GM12878 (cell line): Measurements from ENCODE around the gene MOV10L1. TPM values are rescaled to one million over a fixed set of nuclear protein-coding genes. Genes with fewer than 3 reads are reported as not detected.

Experiments used
- ATAC-seq: fragments of 200-7000 bp; cut with Tn5 transposase; 3 replicates; pipeline ENCODE4 v1.9.1; 2020; ENCODE audit warnings: mild to moderate bottlenecking, moderate library complexity
- BruUV-seq: library from RNA; stranded (reverse); fragments of 400-500 nt; replicated peaks from 2 replicates; lab custom pipeline; 2021; lab: Mats Ljungman, UMichigan
- CTCF ChIA-PET: fragments of 300-600 bp; sonication (Branson Sonifier 250); formaldehyde crosslinking; extraction: SDS; loops from one replicate; lab custom pipeline; 2021; ENCODE audit warnings: inconsistent platforms; lab: Yijun Ruan, JAX
- POLR2A ChIA-PET: fragments of 350-600 bp; formaldehyde crosslinking; extraction: SDS; loops from one replicate; lab custom pipeline; 2021; ENCODE audit warnings: inconsistent platforms; lab: Charles Lee
- RAD21 ChIA-PET: fragments of 300-600 bp; sonication (Branson Sonifier 250); formaldehyde crosslinking; loops from one replicate; lab custom pipeline; 2023; ENCODE audit warnings: antibody characterized with exemption; ENCODE audit not compliant: unreplicated experiment; lab: Charles Lee
- SMC1A ChIA-PET: fragments of 300-600 bp; sonication (Branson Sonifier 250); formaldehyde crosslinking; loops from one replicate; lab custom pipeline; 2023; ENCODE audit not compliant: unreplicated experiment, uncharacterized antibody; lab: Charles Lee
- DNase-seq: peaks from one replicate; pipeline ENCODE4 v3.0.0-alpha.2; 2011; ENCODE audit warnings: low read depth, low spot score
- FAIRE-seq: peaks from 3 replicates; lab custom pipeline; 2011; peaks lifted over from hg19 to GRCh38; lab: Jason Lieb, UNC
- H2AFZ ChIP-seq: 2 replicates; pipeline ENCODE4 v1.6.0; 2011; ENCODE audit warnings: low read depth, low read length, control low read depth; ENCODE audit not compliant: control insufficient read depth
- H3K27ac ChIP-seq: 2 replicates; pipeline ENCODE4 v1.5.1; 2011; ENCODE audit warnings: control low read depth; ENCODE audit not compliant: control insufficient read depth, insufficient read depth
- H3K27me3 ChIP-seq, 2 experiments: replicated peaks in 1 of 2; 2 replicates each; pipeline versions ENCODE4 v1.6.0 to v1.6.1; 2011; ENCODE audit warnings: low read length in 1 of 2; ENCODE audit not compliant: control insufficient read depth in 2 of 2, insufficient read depth in 2 of 2
- H3K36me3 ChIP-seq, 2 experiments: 2 replicates each; pipeline ENCODE4 v1.5.1; 2011; ENCODE audit warnings: low read length in 1 of 2; ENCODE audit not compliant: control insufficient read depth in 2 of 2, insufficient read depth in 2 of 2
- H3K4me1 ChIP-seq: 2 replicates; pipeline ENCODE4 v1.6.1; 2011; ENCODE audit warnings: mild to moderate bottlenecking, low read length, moderate library complexity, mixed read lengths; ENCODE audit not compliant: control insufficient read depth, insufficient read depth
- H3K4me2 ChIP-seq: 2 replicates; pipeline ENCODE4 v1.6.0; 2011; ENCODE audit warnings: control low read depth; ENCODE audit not compliant: control insufficient read depth, insufficient read depth
- H3K4me3 ChIP-seq: fragments of 200-600 bp; sonication (generic); 2 replicates; pipeline ENCODE4 v1.5.1; 2016
- H3K79me2 ChIP-seq: 2 replicates; pipeline ENCODE4 v1.6.0; 2011; ENCODE audit warnings: low read length; ENCODE audit not compliant: control insufficient read depth, insufficient read depth
- H3K9ac ChIP-seq: 2 replicates; pipeline ENCODE4 v1.8.0; 2011; ENCODE audit warnings: low read length, control low read depth, mixed read lengths; ENCODE audit not compliant: control insufficient read depth, insufficient read depth
- H3K9me3 ChIP-seq: replicated peaks from 3 replicates; pipeline ENCODE4 v1.5.1; 2011; ENCODE audit warnings: mild to moderate bottlenecking, low read length; ENCODE audit not compliant: control insufficient read depth, insufficient read depth
- H4K20me1 ChIP-seq: 2 replicates; pipeline ENCODE4 v1.6.0; 2011; ENCODE audit not compliant: control insufficient read depth, insufficient read depth
- CHD4 ChIP-seq: fragments of 200-600 bp; sonication (generic); IDR thresholded peaks from 2 replicates; pipeline ENCODE4 v1.6.1; 2016; ENCODE audit warnings: mild to moderate bottlenecking
- EGR1 ChIP-seq, 2 experiments: IDR thresholded peaks; 1 replicate in 1 of 2; 2 replicates in 1 of 2; pipeline ENCODE4 v1.6.1; 2011 to 2012; ENCODE audit warnings: low read depth in 2 of 2, low read length in 2 of 2, borderline replicate concordance in 1 of 2, mild to moderate bottlenecking in 1 of 2, moderate library complexity in 1 of 2
- IKZF1 ChIP-seq: fragments of 450-650 bp; conservative IDR thresholded peaks from 2 replicates; pipeline ENCODE4 v1.6.1; 2017; ENCODE audit warnings: antibody characterized with exemption, mild to moderate bottlenecking
- KDM1A ChIP-seq: fragments of 200-600 bp; sonication (generic); IDR thresholded peaks from 2 replicates; pipeline ENCODE4 v1.6.1; 2016; ENCODE audit warnings: borderline replicate concordance
- LARP7 ChIP-seq: fragments of 450-650 bp; IDR thresholded peaks from 2 replicates; pipeline ENCODE4 v1.6.1; 2017; ENCODE audit warnings: mild to moderate bottlenecking
- NFXL1 ChIP-seq: fragments of 450-650 bp; IDR thresholded peaks from 2 replicates; pipeline ENCODE4 v1.6.1; 2017; ENCODE audit warnings: antibody characterized with exemption, mild to moderate bottlenecking, borderline replicate concordance
- NFYA ChIP-seq: IDR thresholded peaks from 2 replicates; pipeline ENCODE4 v1.6.1; 2011; ENCODE audit warnings: low read depth, mild to moderate bottlenecking, low read length, improper control_type of control experiment, borderline replicate concordance
- RB1 ChIP-seq: fragments of 450-650 bp; formaldehyde crosslinking; IDR thresholded peaks from 2 replicates; pipeline ENCODE4 v1.6.1; 2017; ENCODE audit warnings: mild to moderate bottlenecking, borderline replicate concordance
- SMARCA5 ChIP-seq: fragments of 450-650 bp; IDR thresholded peaks from 2 replicates; pipeline ENCODE4 v1.6.1; 2017; ENCODE audit warnings: mild to moderate bottlenecking
- SREBF1 ChIP-seq: IDR thresholded peaks from 2 replicates; pipeline ENCODE4 v1.6.1; 2012; ENCODE audit warnings: mild to moderate bottlenecking, low read length
- STAT3 ChIP-seq: IDR thresholded peaks from 2 replicates; pipeline ENCODE4 v1.6.1; 2011; ENCODE audit warnings: low read depth, low read length, improper control_type of control experiment
- SUPT20H ChIP-seq: IDR thresholded peaks from 2 replicates; pipeline ENCODE4 v1.6.1; 2011; ENCODE audit warnings: low read depth, mild to moderate bottlenecking, low read length, moderate library complexity, borderline replicate concordance; ENCODE audit not compliant: control insufficient read depth
- WGBS: methylation state at CpG from one replicate; pipeline ENCODE4 v1.1.6; 2016; ENCODE audit warnings: low lambda C conversion rate; ENCODE audit not compliant: insufficient replicate concordance, insufficient coverage; ENCODE audit errors: missing lambda C conversion rate; 5-methylcytosine and 5-hydroxymethylcytosine counted together
- in situ Hi-C: fragments of 300-500 bp; cut with MboI; formaldehyde crosslinking; loops from 9 replicates; pipeline ENCODE4 v1.14.3; 2018; ENCODE audit warnings: mixed read lengths
- intact Hi-C: fragments of 100-400 bp; cut with micrococcal nuclease; formaldehyde crosslinking; loops from one replicate; pipeline ENCODE4 v1.14.2; 2022; ENCODE audit not compliant: unreplicated experiment
- polyA plus RNA-seq, 11 experiments: library from polyadenylated mRNA; depleted of rRNA in 4 of 11; unstranded in 6 of 11; stranded (reverse) in 5 of 11; fragments of >200 nt; fragmentation: Nextera tagmentation in 4 of 11; fragmentation: Illumina TruSeq in 1 of 11; extraction: Ambion mirVana in 4 of 11; extraction: Trizol in 1 of 11; gene quantifications; 1 replicate in 1 of 11; 2 replicates in 10 of 11; pipeline versions ENCODE4 v1.2.1 to v1.2.3, GENCODE V29; 2011 to 2016; ENCODE audit warnings: inconsistent platforms in 2 of 11, missing spikeins in 2 of 11, low read depth in 1 of 11
- total RNA-seq, 4 experiments: library from RNA; depleted of rRNA in 3 of 4; stranded (reverse); fragments of >200 nt in 3 of 4; fragmentation: Illumina TruSeq in 1 of 4; extraction: Trizol in 1 of 4; gene quantifications; 2 replicates each; pipeline versions ENCODE4 v1.2.1 to v1.2.3, GENCODE V29; 2013 to 2021
- TF ChIP-seq, protein P1 (sequence below): fragments of 450-650 bp; IDR thresholded peaks from 2 replicates; pipeline ENCODE4 v1.6.1; 2014; ENCODE audit warnings: mild to moderate bottlenecking
- TF ChIP-seq, protein P2 (sequence below): IDR thresholded peaks from 2 replicates; pipeline ENCODE4 v1.6.1; 2012; ENCODE audit warnings: improper control_type of control experiment, low read depth, low read length; ENCODE audit not compliant: insufficient replicate concordance

MOV10L1 gene
- total and polyA plus RNA-seq, 10 of the 15 experiments (the other 5 are each of a cell fraction or from before 2014, with no cell fraction given): 0.22 TPM; not detected in 9

DNA sequence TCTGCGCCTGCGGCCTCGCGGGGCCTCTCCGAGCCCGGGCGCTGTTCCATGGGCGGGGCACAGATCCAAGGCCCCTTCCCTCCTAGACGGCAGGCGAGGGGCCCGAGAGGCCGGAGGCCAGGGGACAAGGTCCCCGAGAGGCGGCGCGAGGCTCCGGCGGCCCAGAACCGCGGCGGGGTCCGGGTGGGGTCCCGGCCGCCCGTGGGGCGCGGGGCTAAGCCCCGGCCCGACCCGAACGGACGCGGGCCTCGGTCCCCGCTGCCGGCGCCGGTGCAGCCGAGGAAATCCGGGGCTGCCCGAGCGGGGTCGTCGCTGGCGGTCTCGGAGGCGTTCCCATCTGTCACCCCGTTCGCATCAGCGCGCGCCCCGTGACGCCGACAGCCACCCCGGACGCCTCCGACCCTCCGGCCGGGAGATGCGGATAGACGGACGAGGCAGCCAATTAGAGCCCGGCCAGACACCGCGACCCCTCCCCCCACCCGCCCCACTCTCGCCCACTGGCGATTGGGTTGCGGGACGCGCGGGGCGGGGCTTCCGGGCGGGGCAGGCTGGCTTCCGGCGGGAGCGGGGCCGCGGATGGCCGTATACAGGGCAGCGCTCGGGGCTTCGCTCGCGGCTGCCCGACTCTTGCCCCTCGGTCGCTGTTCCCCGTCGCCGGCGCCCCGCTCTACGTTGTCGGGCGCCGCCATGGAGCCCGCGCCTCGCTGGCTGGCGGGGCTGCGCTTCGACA is 110.8 kb downstream of the MOV10L1 start, which contains the start of gene SELENOO (continued):
- peak; percentile 58 for TF ChIP-seq IKZF1

DNA sequence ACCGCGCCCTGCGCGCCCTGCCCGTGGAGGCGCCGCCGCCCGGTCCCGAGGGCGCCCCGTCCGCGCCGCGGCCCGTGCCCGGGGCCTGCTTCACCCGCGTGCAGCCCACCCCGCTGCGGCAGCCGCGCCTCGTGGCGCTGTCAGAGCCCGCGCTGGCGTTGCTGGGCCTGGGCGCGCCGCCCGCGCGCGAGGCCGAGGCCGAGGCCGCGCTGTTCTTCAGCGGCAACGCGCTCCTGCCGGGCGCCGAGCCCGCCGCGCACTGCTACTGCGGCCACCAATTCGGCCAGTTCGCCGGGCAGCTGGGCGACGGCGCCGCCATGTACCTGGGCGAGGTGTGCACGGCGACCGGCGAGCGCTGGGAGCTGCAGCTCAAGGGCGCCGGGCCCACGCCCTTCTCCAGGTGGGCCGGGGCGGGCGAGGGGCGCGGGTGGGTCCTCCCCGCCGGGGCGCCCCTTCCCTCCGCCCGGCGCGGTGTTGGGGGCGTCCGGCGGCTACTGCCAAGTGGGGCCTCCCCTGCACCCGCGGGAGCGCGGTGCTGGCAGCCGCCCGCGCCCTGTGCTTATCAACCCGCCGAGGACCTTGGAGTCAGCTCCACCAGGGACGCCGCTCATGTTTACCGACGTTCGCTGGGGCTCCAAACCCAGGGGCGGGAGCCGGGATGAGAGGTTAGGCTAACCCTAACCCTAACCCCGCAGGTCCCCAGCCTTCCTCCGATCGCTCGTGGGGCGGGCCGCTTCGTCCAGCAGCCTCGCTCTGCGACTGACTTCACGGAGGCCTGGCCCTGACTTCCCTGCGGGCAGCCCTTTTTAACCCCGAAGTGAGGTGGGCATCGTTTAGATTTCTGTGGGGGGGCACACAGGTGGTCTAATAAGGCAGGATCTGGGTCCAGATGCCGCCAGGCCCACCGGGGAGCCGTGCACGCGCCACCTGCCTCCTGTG is 111.7 kb downstream of the MOV10L1 start:
- in situ Hi-C loops: no loop called here
- FAIRE-seq: no peak
- TF ChIP-seq, protein P1, sequence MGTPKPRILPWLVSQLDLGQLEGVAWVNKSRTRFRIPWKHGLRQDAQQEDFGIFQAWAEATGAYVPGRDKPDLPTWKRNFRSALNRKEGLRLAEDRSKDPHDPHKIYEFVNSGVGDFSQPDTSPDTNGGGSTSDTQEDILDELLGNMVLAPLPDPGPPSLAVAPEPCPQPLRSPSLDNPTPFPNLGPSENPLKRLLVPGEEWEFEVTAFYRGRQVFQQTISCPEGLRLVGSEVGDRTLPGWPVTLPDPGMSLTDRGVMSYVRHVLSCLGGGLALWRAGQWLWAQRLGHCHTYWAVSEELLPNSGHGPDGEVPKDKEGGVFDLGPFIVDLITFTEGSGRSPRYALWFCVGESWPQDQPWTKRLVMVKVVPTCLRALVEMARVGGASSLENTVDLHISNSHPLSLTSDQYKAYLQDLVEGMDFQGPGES: no peak
- TF ChIP-seq SMARCA5 (0 out of 2 replicates have a peak, but pooled peaks have one; percentile 19), SREBF1 (no peak), EGR1 (IDR thresholded peaks at IDR 0.05; ENCODE audit: borderline replicate concordance in 1 of 2, low read depth in 2 of 2, low read length in 2 of 2) (0 out of 3 replicates have a peak, but pooled peaks of 1 of the 2 experiments have one; percentile 5), RB1 (no peak), KDM1A (no peak), LARP7 (peak; percentile 43; the same call in 1 of the 2 replicates), STAT3 (no peak), CHD4 (no peak), NFXL1 (no peak), NFYA (no peak), SUPT20H (no peak)
- TF ChIP-seq, protein P2, sequence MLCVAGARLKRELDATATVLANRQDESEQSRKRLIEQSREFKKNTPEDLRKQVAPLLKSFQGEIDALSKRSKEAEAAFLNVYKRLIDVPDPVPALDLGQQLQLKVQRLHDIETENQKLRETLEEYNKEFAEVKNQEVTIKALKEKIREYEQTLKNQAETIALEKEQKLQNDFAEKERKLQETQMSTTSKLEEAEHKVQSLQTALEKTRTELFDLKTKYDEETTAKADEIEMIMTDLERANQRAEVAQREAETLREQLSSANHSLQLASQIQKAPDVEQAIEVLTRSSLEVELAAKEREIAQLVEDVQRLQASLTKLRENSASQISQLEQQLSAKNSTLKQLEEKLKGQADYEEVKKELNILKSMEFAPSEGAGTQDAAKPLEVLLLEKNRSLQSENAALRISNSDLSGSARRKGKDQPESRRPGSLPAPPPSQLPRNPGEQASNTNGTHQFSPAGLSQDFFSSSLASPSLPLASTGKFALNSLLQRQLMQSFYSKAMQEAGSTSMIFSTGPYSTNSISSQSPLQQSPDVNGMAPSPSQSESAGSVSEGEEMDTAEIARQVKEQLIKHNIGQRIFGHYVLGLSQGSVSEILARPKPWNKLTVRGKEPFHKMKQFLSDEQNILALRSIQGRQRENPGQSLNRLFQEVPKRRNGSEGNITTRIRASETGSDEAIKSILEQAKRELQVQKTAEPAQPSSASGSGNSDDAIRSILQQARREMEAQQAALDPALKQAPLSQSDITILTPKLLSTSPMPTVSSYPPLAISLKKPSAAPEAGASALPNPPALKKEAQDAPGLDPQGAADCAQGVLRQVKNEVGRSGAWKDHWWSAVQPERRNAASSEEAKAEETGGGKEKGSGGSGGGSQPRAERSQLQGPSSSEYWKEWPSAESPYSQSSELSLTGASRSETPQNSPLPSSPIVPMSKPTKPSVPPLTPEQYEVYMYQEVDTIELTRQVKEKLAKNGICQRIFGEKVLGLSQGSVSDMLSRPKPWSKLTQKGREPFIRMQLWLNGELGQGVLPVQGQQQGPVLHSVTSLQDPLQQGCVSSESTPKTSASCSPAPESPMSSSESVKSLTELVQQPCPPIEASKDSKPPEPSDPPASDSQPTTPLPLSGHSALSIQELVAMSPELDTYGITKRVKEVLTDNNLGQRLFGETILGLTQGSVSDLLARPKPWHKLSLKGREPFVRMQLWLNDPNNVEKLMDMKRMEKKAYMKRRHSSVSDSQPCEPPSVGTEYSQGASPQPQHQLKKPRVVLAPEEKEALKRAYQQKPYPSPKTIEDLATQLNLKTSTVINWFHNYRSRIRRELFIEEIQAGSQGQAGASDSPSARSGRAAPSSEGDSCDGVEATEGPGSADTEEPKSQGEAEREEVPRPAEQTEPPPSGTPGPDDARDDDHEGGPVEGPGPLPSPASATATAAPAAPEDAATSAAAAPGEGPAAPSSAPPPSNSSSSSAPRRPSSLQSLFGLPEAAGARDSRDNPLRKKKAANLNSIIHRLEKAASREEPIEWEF: no peak

More for the DNA sequence above, 111.7 kb downstream of the MOV10L1 start:
- Histone ChIP-seq H3K36me3 (peaks cover 6 to 17% of the 10 kb centered on the region in 2 experiments), H3K9ac (peak overlapping the region; percentile 69), H4K20me1 (no peaks in the 10 kb centered on the region), H2AFZ (peak overlapping the region; percentile 60), H3K9me3 (no peaks in the 10 kb centered on the region), H3K4me3 (peak overlapping the region; percentile 72), H3K27ac (peak overlapping the region; percentile 52), H3K79me2 (peaks cover 15% of the 10 kb centered on the region), H3K4me1 (peaks cover 10% of the 10 kb centered on the region), H3K27me3 (no peaks in the 10 kb centered on the region), H3K4me2 (peak overlapping the region; percentile 98)
- POLR2A ChIA-PET: interaction anchor here (1.2 kb wide), 1 partner anchor 10 kb away, joined by 5 read pairs; no protein-coding TSS in a partner anchor
- DNase-seq (no peak), ATAC-seq (peak; percentile 6)
- WGBS: 2% methylated on average over 83 of the region's 115 CpGs
- no TSS peak for BruUV-seq
- CTCF ChIA-PET: no interaction called here
- RAD21 ChIA-PET: interaction anchor here (0.9 to 1.0 kb wide), 2 partner anchors 11 to 14 kb away, joined by 3 to 4 read pairs; no protein-coding TSS in a partner anchor
- SMC1A ChIA-PET: interaction anchor here (0.6 kb wide), 1 partner anchor 53 kb away, joined by 3 read pairs; no protein-coding TSS in a partner anchor
- intact Hi-C loops: no loop called here
